Cerebellar cortex (tissue), 1 donor: Measurements from ENCODE around the gene FREM3.
"Not testable (repeated sequence)": the region's sequence is repeated elsewhere in the genome, so short reads cannot be mapped to it uniquely, and the experiment has no call there.

Experiments used
- DNase-seq: peaks from one replicate; pipeline ENCODE4 v3.0.0-alpha.2; 2015; ENCODE audit warnings: low spot score

Gene FREM3

DNA sequence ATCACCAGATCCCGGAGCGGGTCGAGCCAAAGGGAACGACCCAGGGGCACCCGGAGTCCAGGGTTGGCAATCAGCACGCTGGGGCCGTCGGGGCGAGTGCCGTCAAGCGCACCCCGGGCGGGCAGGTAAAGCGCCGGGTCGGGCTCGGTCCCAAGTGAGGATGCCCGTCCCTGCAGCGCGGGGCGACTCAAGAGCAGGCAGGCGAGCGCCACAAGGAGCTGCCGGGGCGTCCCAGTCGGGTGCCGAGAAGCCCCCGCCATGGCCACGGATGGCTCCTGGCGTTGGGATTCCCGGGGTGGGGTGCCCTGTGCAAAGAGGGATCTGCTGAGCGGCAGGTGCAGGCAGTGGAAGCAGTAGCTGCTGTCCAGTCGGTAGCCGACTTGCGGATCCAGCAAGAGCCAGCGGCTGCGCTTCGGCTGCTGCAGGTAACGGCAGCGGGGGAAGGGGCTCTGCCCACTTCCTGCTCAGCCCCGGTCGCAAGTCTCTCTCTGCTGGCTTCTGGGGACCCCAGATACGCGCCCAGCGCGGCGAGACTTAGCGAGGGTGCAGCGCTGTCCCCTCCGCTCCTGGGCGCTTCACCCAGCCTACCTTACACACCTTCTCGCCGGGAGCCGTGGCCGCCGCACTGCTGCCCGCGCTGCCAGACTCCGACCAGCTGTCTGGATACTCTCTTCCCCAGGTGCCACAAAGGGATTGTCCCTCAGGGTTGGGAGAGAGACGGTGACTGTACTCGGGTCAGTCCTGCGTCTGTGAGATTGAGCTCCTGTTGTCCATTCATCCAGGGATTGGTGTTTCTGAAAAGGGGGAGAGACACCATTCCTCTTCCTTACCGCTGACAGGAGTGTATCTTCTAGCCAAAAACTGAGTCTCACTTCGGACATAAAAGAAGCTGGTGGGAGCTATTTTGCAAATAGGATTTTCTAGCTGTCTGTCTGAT is at the start of gene FREM3:
Gene FREM3 (minus strand): TSS at position 260 of the 937 bp plus-strand sequence. CDS start 0 bp downstream, at position 260.
- DNase-seq, result no peak

DNA sequence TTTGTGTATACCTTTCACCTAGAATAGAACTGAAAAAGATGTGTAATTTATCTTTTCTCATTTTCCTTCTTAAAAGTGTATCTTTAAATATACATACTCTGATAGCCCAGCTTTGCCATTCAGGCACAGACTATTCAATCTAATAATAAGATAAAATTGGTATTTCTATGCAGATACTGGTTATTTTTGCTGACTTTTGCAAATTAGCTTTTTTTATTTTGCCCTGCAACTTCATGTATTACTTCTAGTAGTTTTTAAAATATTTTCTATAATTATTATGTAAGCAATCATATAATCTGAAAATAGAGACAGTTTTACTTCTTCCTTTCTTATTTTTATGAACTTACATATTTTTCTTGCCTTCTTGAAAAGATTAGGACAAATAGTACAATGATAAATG is 45.4 kb upstream of the FREM3 start:
- no peak for DNase-seq

DNA sequence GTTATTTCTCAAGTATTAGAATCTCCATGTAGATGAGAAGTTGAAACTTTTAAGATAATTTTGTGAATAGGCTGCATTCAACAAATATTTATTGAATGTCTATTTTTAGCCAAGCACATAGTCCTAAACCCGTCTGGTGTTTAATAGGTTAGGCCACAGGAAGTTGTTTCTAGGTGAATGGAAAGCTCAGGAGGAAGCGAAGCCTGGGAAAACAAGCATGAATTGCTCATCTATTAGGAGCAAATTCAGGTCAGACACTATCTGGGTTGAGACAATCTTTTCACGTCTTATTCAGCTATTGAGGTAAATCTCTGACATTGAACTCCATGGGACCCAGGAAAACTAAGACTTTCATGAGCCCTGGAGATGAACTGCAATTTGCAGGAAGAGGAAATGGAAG is 43.1 kb upstream of the FREM3 start:
- no peak for DNase-seq

DNA sequence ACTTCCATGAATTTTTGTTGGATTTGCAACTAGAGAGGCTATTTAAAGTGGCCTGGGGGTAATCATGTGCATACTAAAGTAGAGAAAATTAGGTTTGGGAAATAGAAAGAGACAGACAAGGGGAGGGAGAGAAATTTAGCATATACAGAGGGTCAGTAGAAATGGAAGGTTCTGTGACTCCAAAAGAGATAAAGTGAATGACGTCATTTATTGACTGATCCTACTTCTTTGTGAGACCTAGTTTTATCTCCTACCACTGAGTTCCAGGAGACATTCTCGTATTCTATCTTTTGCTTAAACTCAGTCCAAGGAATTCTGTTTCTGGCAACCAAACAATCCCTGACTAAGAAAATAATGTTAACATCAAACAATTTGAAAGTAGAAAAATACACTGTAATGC is 42.4 kb upstream of the FREM3 start:
- DNase-seq, result no peak

DNA sequence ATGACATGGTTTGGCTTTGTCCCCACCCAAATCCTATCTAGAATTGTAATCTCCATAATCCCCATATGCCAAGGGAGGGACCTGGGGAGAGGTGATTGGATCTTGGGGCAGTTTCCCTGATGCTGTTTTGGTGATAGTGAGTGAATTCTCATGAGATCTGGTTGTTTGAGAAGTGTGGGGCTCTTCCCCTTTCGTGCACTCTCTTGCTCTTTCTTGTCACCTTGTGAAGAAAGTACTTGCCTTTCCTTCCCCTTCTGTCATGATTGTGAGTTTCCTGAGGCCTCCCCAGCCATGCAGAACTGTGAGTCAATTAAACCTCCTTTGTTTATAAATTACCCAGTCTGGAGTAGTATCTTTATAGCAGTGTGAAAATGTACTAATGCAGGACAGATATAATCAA is 36.4 kb upstream of the FREM3 start:
- no peak for DNase-seq

DNA sequence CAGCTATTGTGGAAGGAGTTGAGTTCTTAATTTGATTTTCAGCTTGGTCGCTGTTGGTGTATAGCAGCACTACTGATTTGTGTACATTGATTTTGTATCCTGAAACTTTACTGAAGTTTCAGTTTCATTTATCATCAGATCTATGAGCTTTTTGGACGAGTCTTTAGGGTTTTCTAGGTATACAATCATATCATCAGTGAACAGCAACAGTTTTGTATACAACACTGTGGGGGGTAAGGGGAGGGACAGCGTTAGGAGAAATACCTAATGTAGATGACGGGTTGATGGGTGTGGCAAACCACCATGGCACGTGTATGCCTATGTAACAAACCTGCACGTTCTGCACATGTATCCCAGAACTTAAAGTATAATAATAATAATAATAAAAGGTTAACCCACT is 35.6 kb upstream of the FREM3 start:
- not testable (repeated sequence) for DNase-seq

DNA sequence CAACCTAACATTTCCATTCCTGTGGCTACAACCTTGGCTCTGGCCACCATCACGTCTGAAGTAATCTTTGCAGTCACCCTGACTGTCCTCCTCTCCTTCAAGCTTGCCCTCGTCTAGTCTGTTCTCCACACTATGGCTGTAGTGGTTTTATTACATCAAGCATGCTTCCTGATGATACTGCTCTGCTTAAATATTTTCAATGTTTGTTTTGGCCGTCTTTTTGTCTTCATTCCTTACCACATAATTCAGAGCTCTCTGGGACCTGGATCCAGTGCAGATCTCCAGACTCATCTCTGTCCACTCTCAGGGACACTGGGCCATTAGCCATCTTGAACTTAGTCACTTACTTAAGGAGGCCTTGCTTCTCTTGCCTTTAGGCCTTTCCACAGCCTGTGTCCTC is 27.7 kb upstream of the FREM3 start:
- no peak for DNase-seq

DNA sequence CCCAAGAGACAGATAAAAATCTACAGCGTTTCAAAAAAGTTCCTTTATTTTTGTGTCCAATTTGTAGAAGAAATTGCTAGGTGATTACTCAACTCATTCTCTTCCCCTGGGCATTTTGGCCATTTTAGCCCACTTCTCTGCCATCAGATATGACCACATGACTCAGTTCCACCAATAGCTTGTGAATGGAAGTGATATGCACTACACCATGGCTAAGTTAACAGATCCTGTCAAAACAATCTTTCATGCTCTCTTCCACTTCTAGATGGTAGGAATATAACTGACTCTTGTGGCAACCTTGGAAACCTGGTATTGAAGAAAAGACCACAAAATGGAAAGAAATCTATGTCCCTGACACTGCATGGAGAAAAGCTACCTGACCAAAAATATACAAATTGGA is 26.2 kb upstream of the FREM3 start:
- no peak for DNase-seq

DNA sequence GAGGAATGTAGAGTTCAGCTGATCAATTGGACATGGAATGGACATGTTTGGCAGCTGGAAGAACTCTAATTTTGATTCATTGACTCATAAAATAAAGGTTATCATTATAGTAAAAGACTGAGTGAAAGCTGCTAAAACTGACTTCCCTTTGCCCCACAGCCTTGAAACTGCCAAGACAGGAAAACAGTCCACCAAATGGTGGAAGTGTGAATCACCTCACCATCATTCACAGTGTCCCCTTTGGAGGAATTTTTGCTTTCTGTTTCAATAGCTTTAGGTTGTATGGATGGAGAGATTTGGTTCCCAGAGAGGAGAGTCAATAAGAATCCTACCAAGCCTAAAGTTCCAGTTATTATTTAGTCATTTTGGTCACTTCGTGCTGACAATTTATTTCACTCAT is 20.8 kb upstream of the FREM3 start:
- no peak for DNase-seq

DNA sequence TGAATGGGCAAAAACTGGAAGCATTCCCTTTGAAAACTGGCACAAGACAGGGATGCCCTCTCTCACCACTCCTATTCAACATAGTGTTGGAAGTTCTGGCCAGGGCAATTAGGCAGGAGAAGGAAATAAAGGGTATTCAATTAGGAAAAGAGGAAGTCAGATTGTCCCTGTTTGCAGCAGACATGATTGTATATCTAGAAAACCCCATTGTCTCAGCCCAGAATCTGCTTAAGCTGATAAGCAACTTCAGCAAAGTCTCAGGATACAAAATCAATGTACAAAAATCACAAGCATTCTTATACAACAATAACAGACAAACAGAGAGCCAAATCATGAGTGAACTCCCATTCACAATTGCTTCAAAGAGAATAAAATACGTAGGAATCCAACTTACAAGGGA is 18.3 kb upstream of the FREM3 start:
- not testable (repeated sequence) for DNase-seq

DNA sequence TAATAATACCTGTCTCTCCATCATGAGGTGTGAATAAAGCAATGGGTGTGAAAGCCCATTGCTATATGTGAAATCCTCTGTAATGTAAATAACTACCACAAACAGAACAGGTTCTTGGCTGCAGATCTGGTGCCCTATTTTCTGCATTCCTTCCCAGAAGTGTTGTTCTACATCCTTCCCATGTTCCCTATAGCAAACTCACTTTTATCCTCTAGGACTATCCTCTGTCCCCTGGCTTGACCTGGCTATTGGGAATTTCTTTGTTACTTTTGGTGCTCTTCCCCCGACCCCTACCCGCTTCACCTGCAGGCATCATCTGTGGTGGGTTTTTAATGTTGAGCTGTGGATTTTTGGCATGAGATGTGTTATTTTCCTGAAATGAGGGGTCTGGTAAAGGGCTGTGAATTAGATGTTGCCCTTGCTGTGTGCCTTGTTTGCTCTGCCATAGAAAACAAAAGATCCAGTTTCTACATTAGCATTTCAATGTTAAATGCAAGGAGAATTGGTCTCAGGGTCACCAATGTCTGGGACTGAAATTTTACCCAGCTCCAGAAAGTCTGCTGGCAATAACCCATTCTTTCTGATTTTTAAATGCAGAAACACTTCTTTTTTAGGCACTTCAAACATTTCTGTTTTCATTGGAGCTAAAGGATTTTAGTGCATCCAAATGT is 13.6 kb upstream of the FREM3 start:
- no peak for DNase-seq

DNA sequence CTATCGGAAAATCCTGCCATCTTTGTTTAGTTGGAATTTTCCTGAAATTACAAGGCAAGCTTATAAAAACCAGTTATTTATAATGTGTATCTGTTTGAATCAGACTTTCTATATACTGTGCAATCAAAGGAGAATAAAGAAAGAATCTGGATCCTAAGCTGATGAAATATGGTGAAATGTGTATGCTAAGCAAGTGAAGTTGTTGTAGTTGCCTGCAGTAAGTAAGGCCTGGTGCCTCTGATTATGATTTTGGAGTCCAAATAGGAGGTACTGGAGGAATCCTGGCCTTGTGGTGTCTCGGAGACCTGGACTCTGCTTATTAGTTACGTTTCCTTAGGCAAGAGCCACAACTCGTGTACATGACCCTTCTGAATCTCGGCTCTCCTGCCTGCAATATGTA is 13.1 kb upstream of the FREM3 start:
- DNase-seq, result no peak

DNA sequence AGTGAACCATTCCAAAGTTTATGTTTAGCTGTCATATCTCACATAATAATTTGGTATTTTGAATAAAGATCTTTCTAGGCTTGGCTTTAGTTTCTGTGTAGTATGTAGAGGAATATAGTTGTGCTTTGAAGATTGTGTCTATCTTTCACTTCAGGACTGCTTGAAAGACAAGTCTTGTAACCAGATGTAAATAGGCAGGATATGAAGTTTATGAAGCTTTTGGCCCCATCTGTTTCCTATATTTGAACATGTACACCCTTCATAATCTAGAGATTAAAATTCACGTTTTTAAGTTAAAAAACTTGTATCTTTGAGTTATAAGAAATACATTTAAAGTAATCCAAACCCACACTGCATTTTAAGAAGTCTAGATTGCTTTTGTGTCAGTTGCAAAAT is 11.7 kb upstream of the FREM3 start:
- DNase-seq, result no peak

DNA sequence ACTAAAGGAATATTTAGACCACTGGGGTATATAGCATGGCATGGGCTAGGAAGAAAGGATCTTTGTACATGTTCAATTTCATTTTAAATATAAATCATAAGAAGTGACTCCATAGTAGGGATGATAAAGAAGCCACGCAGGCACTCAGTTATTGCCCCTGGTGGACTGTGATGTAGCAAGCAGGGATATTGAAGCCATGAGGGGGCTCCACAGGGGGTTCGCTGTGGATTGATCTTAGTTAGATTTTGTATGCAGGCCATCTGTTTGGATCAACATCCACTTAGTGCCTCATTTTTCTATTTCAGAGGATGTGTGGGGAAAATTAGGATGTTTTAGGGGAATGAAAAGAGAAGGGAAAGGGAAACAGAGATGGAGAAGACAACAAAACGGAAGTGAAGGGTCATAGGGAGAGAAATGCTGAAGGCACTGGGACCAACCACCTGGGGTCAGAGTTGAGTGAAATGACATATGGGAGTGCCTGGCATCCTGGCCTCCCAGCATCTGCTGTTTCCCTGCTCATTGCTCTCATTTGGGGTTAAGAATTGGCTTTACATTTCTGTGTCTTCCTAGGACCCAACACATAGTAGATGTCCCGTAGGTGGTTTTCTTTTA is 11.2 kb upstream of the FREM3 start:
- no peak for DNase-seq

DNA sequence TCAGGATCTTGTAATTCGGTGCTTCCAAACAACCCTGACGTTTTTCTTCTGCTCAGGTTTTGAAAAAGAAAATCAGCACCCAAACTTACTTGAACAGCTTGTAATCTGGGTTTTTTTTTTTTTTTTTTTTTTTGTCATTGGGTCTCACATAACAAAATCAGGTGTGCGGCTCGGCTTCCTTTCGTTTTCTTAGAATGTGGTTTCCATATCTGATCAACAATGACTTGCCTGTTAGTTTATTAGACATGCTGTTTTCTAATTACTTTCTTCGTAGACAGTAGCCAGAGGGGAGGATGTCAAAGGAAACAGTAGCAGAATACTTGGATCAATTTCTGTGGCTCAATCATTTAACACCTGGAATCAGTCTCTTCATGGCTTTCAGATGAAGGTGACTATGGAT is 890 bp upstream of the FREM3 start:
- DNase-seq, result no peak

DNA sequence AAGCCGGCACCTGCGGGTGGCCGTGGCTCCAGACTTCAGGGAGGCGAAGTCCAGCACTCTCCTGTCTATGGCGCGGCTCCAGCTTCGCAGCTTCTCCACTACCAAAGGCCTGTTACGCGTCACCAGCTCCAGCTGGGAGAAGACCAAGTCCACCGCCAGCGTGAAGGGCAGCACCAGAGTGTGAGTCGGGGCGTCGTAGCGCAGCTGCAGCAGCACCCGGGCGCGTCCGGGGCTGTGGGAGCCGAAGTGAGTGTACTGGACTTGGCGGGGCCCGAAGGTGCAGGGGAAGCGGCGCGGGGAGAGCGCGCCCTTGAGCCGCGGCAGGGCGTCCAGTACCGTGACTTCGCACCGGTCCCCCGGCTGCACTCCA is 444 bp downstream of the FREM3 start:
- DNase-seq, result no peak

DNA sequence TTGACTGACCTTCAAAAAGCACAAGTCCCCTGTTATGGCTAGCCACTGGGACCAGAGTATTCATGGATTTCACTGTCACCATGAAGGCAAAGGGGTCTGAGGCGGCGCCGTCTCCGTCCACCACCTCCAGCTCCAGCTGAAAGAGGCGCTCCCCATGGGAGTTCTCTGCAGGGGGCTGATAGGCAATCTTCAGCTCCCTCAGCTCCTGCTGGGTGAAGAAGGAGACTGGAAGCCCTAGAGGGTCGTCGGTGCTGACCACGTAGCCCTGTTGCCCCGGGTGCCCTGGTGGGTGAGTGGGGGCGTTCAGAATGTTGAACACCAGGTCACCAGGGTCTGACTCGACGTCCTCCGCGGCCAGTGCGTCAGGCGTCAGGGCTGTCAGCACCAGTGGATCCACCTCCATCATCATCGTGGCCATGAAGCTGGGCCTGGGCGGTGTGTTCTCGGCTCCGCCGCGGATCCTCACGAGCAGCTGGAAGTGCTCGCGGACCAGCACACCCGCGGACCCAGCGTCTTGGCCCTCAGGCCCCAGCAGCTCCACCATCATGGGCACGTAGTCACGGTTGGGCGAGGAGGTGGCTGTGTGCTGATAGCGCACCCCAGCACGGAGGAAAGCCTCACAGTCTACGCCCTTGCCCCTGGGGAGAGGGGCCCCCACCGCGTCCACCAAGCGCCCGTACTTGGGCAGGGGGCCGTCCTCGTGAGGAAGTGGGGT is 987 bp downstream of the FREM3 start:
- DNase-seq, result no peak

DNA sequence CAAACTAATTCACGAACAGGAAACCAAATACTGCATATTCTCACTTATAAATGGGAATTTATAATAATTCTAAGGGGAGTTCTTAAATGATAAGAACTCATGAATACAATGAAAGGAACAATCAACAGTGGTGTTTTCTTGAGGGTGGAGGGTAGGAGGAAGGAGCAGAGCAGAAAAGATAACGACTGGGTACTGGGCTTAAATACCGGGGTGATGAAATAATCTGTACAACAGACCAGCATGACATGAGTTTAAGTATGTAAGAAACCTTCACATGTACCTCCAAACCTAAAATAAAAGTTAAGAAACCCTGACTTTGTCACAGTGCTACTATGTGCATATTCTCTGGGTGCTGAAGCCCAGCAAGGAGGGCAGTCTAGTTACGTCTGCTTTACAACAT is 6.6 kb downstream of the FREM3 start:
- DNase-seq, result no peak

DNA sequence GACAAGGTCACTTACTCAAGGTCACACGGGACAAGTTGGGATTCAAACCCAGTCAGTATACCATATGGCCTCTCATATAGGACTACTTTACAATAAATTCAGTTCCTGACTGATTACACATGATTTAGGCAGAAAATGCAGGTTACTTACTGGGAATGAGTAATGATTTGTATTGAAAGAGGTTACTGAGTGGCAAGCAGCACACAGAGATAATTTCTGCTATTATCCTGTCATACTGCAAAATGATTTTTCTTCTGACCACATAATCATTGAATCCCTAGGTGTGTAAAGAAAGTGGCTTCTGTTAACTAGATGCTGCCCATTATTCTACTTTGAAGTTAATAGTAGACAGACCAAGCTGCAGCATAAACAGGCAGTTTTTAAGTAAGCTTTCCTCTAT is 8.2 kb downstream of the FREM3 start:
- DNase-seq, result no peak

DNA sequence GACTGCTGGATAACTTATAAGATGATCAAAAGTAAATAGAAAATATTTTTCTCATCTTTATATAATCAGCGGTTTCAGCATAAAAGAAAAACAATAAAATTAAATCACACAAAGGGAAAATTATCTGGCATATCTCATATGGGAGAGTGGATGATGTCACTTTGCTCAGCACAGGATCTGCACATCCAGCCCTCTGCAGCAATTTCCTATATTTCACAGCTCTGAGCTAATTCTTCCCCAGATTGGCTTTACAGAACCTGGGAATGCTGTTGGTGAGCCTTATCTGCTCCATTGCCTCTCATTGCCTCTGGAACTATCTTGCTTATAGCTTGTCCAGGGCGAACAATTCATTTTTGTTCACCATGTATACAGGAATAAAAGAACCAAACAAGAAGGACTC is 21.0 kb downstream of the FREM3 start:
- DNase-seq, result no peak

DNA sequence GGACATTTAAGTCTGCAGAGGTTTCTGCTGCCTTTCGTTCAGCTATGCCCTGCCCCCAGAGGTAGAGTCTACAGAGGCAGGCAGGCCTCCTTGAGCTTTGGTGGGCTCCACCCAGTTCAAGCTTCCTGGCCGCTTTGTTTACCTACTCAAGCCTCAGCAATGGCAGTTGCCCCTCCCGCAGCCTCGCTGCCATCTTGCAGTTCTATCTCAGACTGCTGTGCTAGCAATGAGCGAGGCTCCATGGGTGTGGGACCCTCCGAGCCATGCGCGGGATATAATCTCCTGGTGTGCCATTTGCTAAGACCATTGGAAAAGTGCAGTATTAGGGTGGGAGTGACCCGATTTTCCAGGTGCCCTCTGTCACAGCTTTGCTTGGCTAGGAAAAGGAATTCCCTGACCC is 26.8 kb downstream of the FREM3 start:
- not testable (repeated sequence) for DNase-seq

DNA sequence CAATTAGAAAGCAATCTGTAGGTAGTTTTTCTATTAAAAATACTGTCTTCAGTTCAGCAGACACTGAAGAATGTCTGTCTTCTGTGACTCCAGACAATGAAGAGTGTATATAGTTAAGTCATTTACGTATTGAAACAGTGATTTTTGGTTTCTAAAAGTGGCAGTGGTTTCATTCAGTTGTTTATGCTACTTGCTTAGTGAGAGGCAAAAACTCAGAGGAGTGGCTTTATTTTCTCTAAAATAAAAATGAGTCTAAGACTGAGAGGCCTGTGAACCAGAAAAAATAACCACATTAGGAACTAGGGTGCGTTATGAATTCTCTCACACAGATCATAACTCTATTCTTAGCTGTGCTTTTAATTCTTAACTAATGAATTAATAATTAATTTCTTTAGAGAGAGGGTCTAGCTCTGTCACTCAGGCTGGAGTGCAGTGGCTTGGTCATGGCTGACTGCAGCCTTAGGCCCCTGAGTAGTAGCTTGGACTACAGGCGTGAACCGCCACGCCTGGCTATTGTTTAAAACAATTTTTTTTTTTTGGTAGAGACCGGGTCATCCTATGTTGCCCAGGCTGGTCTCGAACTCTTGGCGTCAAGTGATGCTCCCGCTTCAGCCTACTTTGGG is 31.4 kb downstream of the FREM3 start:
- DNase-seq, result no peak
